ENCODE data around the gene AUP1.
"Not testable (repeated sequence)": the region's sequence is repeated elsewhere in the genome, so short reads cannot be mapped to it uniquely, and the experiment has no call there.

Gene AUP1

GRCh38 chr2:74495440-74495839 is 34.1 kb downstream of the AUP1 start:
- DNase-seq, result no peak

- DNase-seq, result no peak
Measured at GRCh38 chr2:74493546-74493945, 36.0 kb downstream of the AUP1 start.

GRCh38 chr2:74491648-74492544 is 37.6 kb downstream of the AUP1 start:
- no peak for DNase-seq

GRCh38 chr2:74489906-74490305 is 39.6 kb downstream of the AUP1 start:
- no peak for DNase-seq

- no peak for DNase-seq
Measured at GRCh38 chr2:74488643-74489481, 40.6 kb downstream of the AUP1 start.

GRCh38 chr2:74486141-74486540 is 43.4 kb downstream of the AUP1 start:
- no peak for DNase-seq

GRCh38 chr2:74483675-74484164 is 45.8 kb downstream of the AUP1 start:
- DNase-seq, result not testable (repeated sequence)

GRCh38 chr2:74482801-74483674 is 46.5 kb downstream of the AUP1 start, which contains the start of the genes CCDC142 and TTC31:
Gene CCDC142, minus strand, starts transcription at chr2:74482998. Its CDS starts 161 bp downstream, at chr2:74482837.
Gene TTC31, plus strand, starts transcription at chr2:74483081. Its CDS starts 15 bp downstream, at chr2:74483096.
- DNase-seq, result peak; percentile 95

- peak; percentile 65 for DNase-seq
Measured at GRCh38 chr2:74481961-74482800, 47.3 kb downstream of the AUP1 start.

- DNase-seq, result no peak
Measured at GRCh38 chr2:74481431-74481830, 48.1 kb downstream of the AUP1 start.

Data from CD4-positive, alpha-beta T cell treated with Interleukin-12 subunit alpha and Interleukin-12 subunit beta, for 1 hour (primary cell).